HEK293T (cell line): ENCODE data around the gene GRIK1.

ENCODE experiments used
- FOXA1 ChIP-seq: fragments of 450-650 bp; IDR thresholded peaks from 2 replicates; pipeline ENCODE4 v1.6.1; 2016; ENCODE audit warnings: mild to moderate bottlenecking
- SP1 ChIP-seq: fragments of 450-650 bp; IDR thresholded peaks from 2 replicates; pipeline ENCODE4 v1.6.1; 2017
- SUZ12 ChIP-seq: fragments of 450-650 bp; IDR thresholded peaks from 2 replicates; pipeline ENCODE4 v1.6.1; 2016; ENCODE audit warnings: mild to moderate bottlenecking

- no peak for TF ChIP-seq SUZ12
- TF ChIP-seq SP1, result no peak
- TF ChIP-seq FOXA1, result no peak
These were observed 301.7 kb downstream of the GRIK1 start for GRCh38 chr21:29638138-29638537.
